ENCODE measurements around the gene APOL6. TPM values are rescaled to one million over a fixed set of nuclear protein-coding genes. Genes with fewer than 3 reads are reported as not detected.

The APOL6 gene
- total and polyA plus RNA-seq, 2 of the 13 experiments (the other 11 are each of a cell fraction or from before 2014, with no cell fraction given): 5.2 to 7.5 TPM

DNA sequence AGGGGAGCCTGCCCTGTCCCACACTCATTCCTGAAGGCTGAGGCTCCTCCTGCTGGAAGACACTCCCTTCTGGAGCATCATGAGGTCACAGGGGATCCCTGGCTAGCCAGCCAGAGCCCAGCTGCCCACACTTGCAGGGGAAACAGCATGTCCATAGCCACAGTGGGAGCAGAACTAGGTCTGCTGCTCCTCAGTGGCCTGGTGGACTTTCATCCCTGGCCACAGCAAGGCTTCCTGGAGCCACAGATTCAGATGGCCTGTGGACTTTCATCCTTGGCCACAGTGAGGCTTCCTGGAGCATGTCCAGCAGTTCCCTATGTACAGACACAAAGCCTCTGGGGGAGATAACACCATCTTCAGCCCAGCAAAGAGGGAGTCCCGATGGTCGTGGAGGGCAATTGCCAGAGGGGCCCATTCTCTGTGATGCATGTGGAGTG, 5.9 kb upstream of the APOL6 start (continued):
- TF ChIP-seq NFE2L2 (IDR thresholded peaks at IDR 0.05; ENCODE audit: low read length): no peak
- no peak for TF ChIP-seq MLLT10 (CRISPR knock-in tag; IDR thresholded peaks at IDR 0.05)
- no peak for TF ChIP-seq ZSCAN5A (CRISPR knock-in tag; IDR thresholded peaks at IDR 0.05; ENCODE audit: borderline replicate concordance)
- TF ChIP-seq BCL6 (CRISPR knock-in tag; IDR thresholded peaks at IDR 0.05): peak; percentile 69
- TF ChIP-seq SRSF9 (IDR thresholded peaks at IDR 0.05; ENCODE audit: borderline replicate concordance, insufficient read depth, low read depth, low read length, poor library complexity, severe bottlenecking): no peak
- TF ChIP-seq DR1 (CRISPR knock-in tag; IDR thresholded peaks at IDR 0.05): no peak
- no peak for TF ChIP-seq NKX3-1 (CRISPR knock-in tag; IDR thresholded peaks at IDR 0.05)
- no peak for TF ChIP-seq MBNL3 (CRISPR knock-in tag; conservative IDR thresholded peaks at IDR 0.05)
- TF ChIP-seq GTF2F1 (IDR thresholded peaks at IDR 0.05; ENCODE audit: low read length): no peak
- TF ChIP-seq ZSCAN31 (CRISPR knock-in tag; IDR thresholded peaks at IDR 0.05; ENCODE audit: low read depth): no peak
- peak; percentile 74 for TF ChIP-seq ETV5 (CRISPR knock-in tag; IDR thresholded peaks at IDR 0.05; ENCODE audit: borderline replicate concordance)
- TF ChIP-seq ISX (CRISPR knock-in tag; conservative IDR thresholded peaks at IDR 0.05): no peak
- TF ChIP-seq BRD4 (CRISPR knock-in tag; IDR thresholded peaks at IDR 0.05): no peak
- TF ChIP-seq ZNF264 (CRISPR knock-in tag; IDR thresholded peaks at IDR 0.05): peak; percentile 40; the same call in 1 of the 2 replicates
- no peak for TF ChIP-seq NR2F1 (CRISPR knock-in tag; IDR thresholded peaks at IDR 0.05)
- peak; percentile 69 for TF ChIP-seq RXRB (CRISPR knock-in tag; IDR thresholded peaks at IDR 0.05; ENCODE audit: borderline replicate concordance)
- no peak for TF ChIP-seq ZBTB14 (CRISPR knock-in tag; IDR thresholded peaks at IDR 0.05)
- no peak for TF ChIP-seq NR1H2 (CRISPR knock-in tag; IDR thresholded peaks at IDR 0.05; ENCODE audit: borderline replicate concordance, low read depth)
- TF ChIP-seq NFIC (IDR thresholded peaks at IDR 0.05; ENCODE audit: low read length): no peak
- TF ChIP-seq MAFF (IDR thresholded peaks at IDR 0.05; ENCODE audit: low read depth, low read length): no peak
- TF ChIP-seq, protein P1, sequence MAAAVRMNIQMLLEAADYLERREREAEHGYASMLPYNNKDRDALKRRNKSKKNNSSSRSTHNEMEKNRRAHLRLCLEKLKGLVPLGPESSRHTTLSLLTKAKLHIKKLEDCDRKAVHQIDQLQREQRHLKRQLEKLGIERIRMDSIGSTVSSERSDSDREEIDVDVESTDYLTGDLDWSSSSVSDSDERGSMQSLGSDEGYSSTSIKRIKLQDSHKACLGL (CRISPR knock-in tag; IDR thresholded peaks at IDR 0.05): no peak
- TF ChIP-seq ZMYM4 (CRISPR knock-in tag; IDR thresholded peaks at IDR 0.05): peak; percentile 64
- no peak for TF ChIP-seq YEATS4 (CRISPR knock-in tag; IDR thresholded peaks at IDR 0.05; ENCODE audit: borderline replicate concordance)
- TF ChIP-seq SOX5 (CRISPR knock-in tag; IDR thresholded peaks at IDR 0.05; ENCODE audit: borderline replicate concordance): peak; percentile 61; the same call in 1 of the 2 replicates
- peak; percentile 33; the same call in 1 of the 2 replicates for TF ChIP-seq SPEN (CRISPR knock-in tag; IDR thresholded peaks at IDR 0.05; ENCODE audit: low read depth)
- TF ChIP-seq FOXK2 (IDR thresholded peaks at IDR 0.05): no peak
- TF ChIP-seq ZNF329 (CRISPR knock-in tag; IDR thresholded peaks at IDR 0.05; ENCODE audit: low read depth): no peak
- TF ChIP-seq MTA1 (CRISPR knock-in tag; IDR thresholded peaks at IDR 0.05; ENCODE audit: borderline replicate concordance): no peak; the same call in 1 of the 2 replicates
- TF ChIP-seq NCOA2 (CRISPR knock-in tag; IDR thresholded peaks at IDR 0.05): peak; percentile 39; the same call in 1 of the 2 replicates
- no peak for TF ChIP-seq ZNF615 (CRISPR knock-in tag; IDR thresholded peaks at IDR 0.05; ENCODE audit: borderline replicate concordance)
- TF ChIP-seq ZNF382 (CRISPR knock-in tag; IDR thresholded peaks at IDR 0.05; ENCODE audit: borderline replicate concordance): no peak
